ENCODE results near the gene TBXAS1.

GRCh38 chr7:139804571-139804970, 24.5 kb upstream of the TBXAS1 start:
- no peak for TF ChIP-seq CTCF (conservative IDR thresholded peaks at IDR 0.05)
- TF ChIP-seq ZFX (IDR thresholded peaks at IDR 0.05) = no peak
